ENCODE measurements around the gene TNIK.
"Not testable (repeated sequence)": the region's sequence is repeated elsewhere in the genome, so short reads cannot be mapped to it uniquely, and the experiment has no call there.

TNIK gene

GRCh38 chr3:171445620-171446204 lies 14.5 kb downstream of the TNIK start:
- DNase-seq (ENCODE audit: low spot score), result no peak

DNA sequence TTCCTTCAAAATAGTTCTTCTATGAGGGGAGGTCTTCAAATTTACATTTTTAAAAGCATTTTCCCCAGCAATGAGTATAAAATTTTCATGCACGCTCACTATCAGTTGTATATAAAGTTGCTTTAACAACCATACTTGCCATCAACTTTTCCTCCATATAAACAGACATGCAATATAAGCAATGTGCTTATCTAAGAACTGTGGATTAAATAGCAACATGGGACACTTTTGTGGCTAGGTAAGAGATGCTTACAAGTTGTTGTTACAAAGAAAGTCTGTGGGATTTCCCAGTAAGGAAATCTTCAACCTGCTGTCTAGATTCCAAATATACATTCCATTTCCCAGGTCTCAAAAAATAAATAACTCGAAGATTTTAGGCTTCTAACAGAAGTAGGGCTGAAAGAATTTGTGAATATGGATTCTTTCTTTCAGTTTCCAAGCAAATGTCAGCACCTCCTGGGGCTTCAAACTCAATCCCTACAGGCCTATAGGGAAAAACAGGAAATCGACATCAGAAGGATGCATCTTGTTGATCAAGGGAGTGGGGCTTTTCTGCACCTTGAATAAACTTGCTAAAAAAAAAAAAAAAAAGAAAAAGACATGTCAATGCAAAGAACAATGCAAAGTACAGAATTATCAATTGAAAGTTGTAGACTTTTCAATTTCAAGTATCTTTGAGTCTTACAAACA lies 16.1 kb downstream of the TNIK start:
- DNase-seq (ENCODE audit: low spot score), result no peak

- DNase-seq (ENCODE audit: low spot score), result no peak
These were observed 16.8 kb downstream of the TNIK start for GRCh38 chr3:171443211-171443957.

- DNase-seq (ENCODE audit: low spot score), result no peak
These were observed 18.0 kb downstream of the TNIK start for GRCh38 chr3:171442184-171442583.

GRCh38 chr3:171441381-171441780 lies 18.8 kb downstream of the TNIK start:
- DNase-seq (ENCODE audit: low spot score), result no peak

GRCh38 chr3:171439996-171440395 lies 20.2 kb downstream of the TNIK start:
- no peak for DNase-seq (ENCODE audit: low spot score)

DNA sequence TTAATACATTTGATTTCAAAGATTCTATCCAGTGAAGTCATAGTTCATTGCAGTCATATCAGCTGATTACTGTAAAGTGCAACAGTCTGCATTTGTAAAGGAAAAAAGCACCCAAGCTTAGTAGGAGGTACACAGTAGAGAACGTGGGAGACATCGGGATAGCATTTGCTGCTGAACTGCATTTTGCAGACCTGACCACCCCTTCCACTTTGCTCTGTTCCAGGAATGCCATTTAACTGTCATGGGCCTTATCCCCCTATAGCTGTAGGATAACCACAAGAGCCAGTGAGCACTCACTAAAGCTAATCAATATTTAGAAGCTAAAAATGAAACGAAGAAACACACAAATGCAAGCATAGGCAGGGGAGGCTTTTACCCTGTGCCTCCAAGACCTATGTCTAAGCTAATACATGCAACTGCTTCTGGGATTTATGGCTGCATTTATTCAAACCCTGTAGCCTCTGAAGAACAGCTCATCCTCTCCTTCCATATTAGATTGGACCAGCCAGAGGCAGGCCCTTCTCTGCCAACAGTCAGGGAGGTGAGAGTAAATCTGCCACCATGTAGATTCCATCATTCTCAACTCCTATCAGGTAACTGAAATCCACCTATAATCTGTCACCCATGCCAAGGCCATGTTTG lies 23.0 kb downstream of the TNIK start:
- no peak for DNase-seq (ENCODE audit: low spot score)

GRCh38 chr3:171436380-171436779 lies 23.8 kb downstream of the TNIK start:
- no peak for DNase-seq (ENCODE audit: low spot score)

DNA sequence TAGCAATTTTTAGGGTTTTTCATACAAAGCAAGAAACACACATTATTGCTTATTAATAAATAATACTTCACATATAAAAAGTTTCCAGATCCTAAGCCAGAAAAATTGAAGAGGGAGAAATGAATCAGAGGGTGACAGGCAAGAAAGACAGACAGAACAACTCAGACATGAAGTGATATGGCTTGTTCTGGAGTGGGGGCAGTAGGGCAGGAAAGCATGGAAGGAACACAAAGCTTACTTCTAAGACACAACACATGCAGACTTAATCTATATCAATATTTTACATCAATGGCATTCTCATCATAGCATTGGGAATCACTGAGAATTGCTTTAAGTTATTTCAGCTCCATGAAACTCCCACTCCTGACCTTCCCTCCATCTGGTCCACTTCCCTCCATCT lies 24.4 kb downstream of the TNIK start:
- DNase-seq (ENCODE audit: low spot score), result no peak

GRCh38 chr3:171435143-171435542 lies 25.1 kb downstream of the TNIK start:
- DNase-seq (ENCODE audit: low spot score), result no peak

- no peak for DNase-seq (ENCODE audit: low spot score)
These were observed 27.7 kb downstream of the TNIK start for GRCh38 chr3:171432548-171432947.

DNA sequence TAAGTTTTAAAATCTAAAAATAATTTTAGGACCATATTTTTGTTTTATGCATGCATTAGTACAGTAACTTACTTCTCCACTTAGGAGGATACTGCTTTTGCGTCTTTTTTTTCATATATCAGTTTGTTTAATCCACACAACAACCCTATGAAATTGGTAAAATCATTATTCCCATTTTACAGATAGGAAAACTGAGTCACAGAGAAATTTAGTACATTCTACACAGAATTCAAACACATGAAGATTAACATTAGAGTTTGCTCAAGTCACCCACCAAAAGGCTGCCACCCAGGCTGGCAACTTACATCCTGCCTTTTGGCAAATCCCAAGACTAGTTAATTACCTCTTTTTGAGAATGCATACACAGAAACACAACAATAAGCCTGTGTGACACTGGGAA lies 28.7 kb downstream of the TNIK start:
- no peak for DNase-seq (ENCODE audit: low spot score)

- DNase-seq (ENCODE audit: low spot score), result no peak
These were observed 29.7 kb downstream of the TNIK start for GRCh38 chr3:171430530-171430929.

DNA sequence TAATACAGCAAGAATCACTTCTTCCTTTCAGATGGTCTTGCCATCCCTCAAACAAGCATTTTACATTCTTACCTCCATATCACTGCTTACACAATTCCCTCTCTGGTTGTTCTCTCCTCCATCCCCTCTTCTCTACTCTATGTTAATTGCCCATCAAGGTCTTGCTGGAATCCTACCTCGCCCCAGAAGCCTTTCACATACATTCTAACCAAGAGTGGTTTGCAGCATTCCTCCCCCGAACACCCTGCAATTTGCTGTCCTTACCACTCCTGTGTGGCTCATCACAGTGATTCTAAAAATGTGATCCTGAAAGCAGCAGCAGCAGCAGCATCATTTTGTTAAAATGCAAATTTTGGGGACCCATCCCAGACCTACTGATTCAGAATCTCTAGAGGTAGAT lies 30.6 kb downstream of the TNIK start:
- DNase-seq (ENCODE audit: low spot score), result no peak

- DNase-seq (ENCODE audit: low spot score), result no peak
These were observed 31.3 kb downstream of the TNIK start for GRCh38 chr3:171428892-171429291.

DNA sequence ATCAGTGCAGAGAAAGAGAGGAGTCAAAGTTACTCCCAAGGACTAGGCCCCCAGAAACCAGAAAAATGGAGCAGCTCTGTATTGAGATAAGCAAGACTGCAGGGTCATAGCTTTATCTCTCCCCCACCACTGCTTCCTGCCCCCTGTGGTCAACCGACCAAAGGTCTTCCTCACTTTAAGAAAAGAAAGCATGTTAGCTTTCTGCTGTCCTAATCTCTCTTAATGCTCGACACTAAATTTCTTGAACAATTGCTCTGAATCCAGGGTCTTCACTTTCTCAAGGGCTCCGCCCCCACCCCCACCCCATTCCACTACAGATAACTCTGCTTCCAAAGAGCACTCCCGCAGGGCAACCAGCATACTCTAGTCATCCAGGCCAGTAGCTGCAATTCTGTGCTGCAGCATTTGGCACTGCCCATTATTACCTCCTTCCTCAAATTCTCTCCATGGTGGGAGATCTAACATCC lies 31.9 kb downstream of the TNIK start:
- no peak for DNase-seq (ENCODE audit: low spot score)

DNA sequence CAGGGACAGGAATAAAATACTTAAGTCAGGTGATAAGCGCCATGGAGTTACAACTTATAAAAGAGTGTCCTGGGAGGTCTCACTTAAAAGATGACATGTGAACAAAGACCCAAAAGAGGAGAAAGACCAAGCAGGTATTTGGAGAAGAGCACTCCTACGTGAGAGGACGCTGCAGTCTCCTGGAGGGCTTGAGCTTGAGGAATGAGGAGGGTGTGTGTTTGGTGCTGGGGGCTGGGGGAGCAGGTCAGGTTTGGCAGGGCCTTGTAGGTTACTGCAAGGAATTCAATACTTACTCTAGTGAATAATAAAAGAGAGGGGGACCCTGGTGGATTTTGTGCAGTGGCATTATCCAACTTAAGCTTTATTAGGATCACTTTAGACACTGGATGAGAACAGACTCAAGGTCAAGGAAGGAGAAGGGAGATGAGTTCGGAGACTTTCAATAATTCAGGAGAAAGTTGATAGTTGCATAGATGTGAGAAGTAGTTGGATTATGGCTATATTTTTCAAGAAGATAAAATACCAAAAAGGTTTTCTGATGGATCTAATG lies 32.4 kb downstream of the TNIK start:
- no peak for DNase-seq (ENCODE audit: low spot score)

- DNase-seq (ENCODE audit: low spot score), result not testable (repeated sequence)
These were observed 36.1 kb downstream of the TNIK start for GRCh38 chr3:171424063-171424462.

- not testable (repeated sequence) for DNase-seq (ENCODE audit: low spot score)
These were observed 37.4 kb downstream of the TNIK start for GRCh38 chr3:171422855-171423254.

DNA sequence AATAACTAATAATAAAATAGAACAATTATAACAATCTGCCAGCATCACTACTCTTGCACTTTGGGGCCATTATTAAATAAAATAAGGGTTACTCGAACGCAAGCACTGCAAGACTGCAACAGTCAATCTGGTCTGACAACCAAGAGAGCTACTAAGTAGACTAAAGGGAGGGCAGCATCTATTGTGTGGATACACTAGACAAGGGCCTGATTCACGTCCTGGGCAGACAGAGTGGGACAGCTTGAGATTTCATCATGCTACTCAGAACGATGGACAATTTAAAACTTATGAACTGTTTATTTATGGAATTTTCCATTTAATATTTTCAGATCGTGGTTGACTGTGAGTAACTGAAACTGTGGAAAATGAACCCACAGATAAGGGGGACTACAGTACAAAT lies 39.5 kb downstream of the TNIK start:
- no peak for DNase-seq (ENCODE audit: low spot score)

DNA sequence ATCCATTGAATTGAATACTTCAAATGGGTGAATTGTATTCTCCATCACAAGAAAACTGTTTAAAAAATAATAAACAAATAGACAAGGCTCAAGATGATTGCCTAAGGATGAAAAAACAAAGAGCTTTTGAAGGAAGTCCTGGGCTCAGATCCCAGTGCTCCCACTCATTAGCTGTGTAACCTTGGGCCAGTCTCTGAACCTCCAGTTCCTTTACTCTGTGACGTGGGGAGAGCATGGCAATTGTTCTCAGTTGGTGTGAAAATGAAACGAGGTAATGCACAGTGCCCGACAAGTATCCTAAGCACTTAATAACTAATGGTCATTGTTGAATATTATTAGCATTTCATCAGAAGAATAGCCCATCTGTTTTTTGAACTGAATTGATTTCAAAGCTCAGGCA lies 40.7 kb downstream of the TNIK start:
- no peak for DNase-seq (ENCODE audit: low spot score)

- DNase-seq (ENCODE audit: low spot score), result no peak
These were observed 42.4 kb downstream of the TNIK start for GRCh38 chr3:171417813-171418212.

GRCh38 chr3:171417137-171417536 lies 43.1 kb downstream of the TNIK start:
- DNase-seq (ENCODE audit: low spot score), result no peak
